ENCODE data around the gene GARS1. TPM values are rescaled to one million over a fixed set of nuclear protein-coding genes. Genes with fewer than 3 reads are reported as not detected.

GARS1 gene
- total RNA-seq, 1 donor from 2014 or later = 83.7 TPM

- no peak overlapping the region for H3K27ac ChIP-seq
- TF ChIP-seq POLR2AphosphoS5 (IDR thresholded peaks at IDR 0.05; ENCODE audit: insufficient read depth in 1 of 2, low read depth in 1 of 2) = no peak
- no peak for TF ChIP-seq POLR2A (IDR thresholded peaks at IDR 0.05)
- no peak for TF ChIP-seq CTCF (IDR thresholded peaks at IDR 0.05)
- no peaks in the 10 kb centered on the region for H3K36me3 ChIP-seq
- no peaks in the 10 kb centered on the region for H3K27me3 ChIP-seq
- H3K4me1 ChIP-seq = no peaks in the 10 kb centered on the region
- intact Hi-C loops (cut with DNase I) = no loop called here
- no peak overlapping the region for H3K4me3 ChIP-seq
- H3K9me3 ChIP-seq = no peaks in the 10 kb centered on the region
- no peak for DNase-seq (ENCODE audit: extremely low spot score in 2 of 2)
Observed at GRCh38 chr7:30642789-30643188, 48.1 kb downstream of the GARS1 start.

- DNase-seq (ENCODE audit: extremely low spot score in 2 of 2) = no peak
- no peaks in the 10 kb centered on the region for H3K36me3 ChIP-seq
- intact Hi-C loops (cut with DNase I) = no loop called here
- no peak overlapping the region for H3K4me3 ChIP-seq
- H3K4me1 ChIP-seq = no peaks in the 10 kb centered on the region
- H3K27ac ChIP-seq = no peak overlapping the region
- no peaks in the 10 kb centered on the region for H3K27me3 ChIP-seq
- H3K9me3 ChIP-seq = no peaks in the 10 kb centered on the region
- no peak for TF ChIP-seq CTCF (IDR thresholded peaks at IDR 0.05)
- TF ChIP-seq POLR2AphosphoS5 (IDR thresholded peaks at IDR 0.05; ENCODE audit: insufficient read depth in 1 of 2, low read depth in 1 of 2) = no peak
- no peak for TF ChIP-seq POLR2A (IDR thresholded peaks at IDR 0.05)
Observed at GRCh38 chr7:30644286-30644955, 49.7 kb downstream of the GARS1 start.

- no peaks in the 10 kb centered on the region for H3K4me1 ChIP-seq
- H3K27me3 ChIP-seq = no peaks in the 10 kb centered on the region
- no peak overlapping the region for H3K27ac ChIP-seq
- H3K9me3 ChIP-seq = no peaks in the 10 kb centered on the region
- no peaks in the 10 kb centered on the region for H3K36me3 ChIP-seq
- no peak overlapping the region for H3K4me3 ChIP-seq
- DNase-seq (ENCODE audit: extremely low spot score in 2 of 2) = no peak
- no peak for TF ChIP-seq POLR2AphosphoS5 (IDR thresholded peaks at IDR 0.05; ENCODE audit: insufficient read depth in 1 of 2, low read depth in 1 of 2)
- no peak for TF ChIP-seq CTCF (IDR thresholded peaks at IDR 0.05)
- no peak for TF ChIP-seq POLR2A (IDR thresholded peaks at IDR 0.05)
- intact Hi-C loops (cut with DNase I) = no loop called here
Observed at GRCh38 chr7:30645661-30646060, 51.0 kb downstream of the GARS1 start.

GRCh38 chr7:30646154-30646553 lies 51.5 kb downstream of the GARS1 start:
- peak in 1 of 2 donors; percentile 81 for DNase-seq (ENCODE audit: extremely low spot score in 2 of 2)
- Histone ChIP-seq H3K27ac (no peak overlapping the region), H3K4me3 (no peak overlapping the region), H3K9me3 (no peaks in the 10 kb centered on the region), H3K36me3 (no peaks in the 10 kb centered on the region), H3K4me1 (no peaks in the 10 kb centered on the region), H3K27me3 (no peaks in the 10 kb centered on the region)
- intact Hi-C loops (cut with DNase I) = no loop called here
- no peak for TF ChIP-seq POLR2AphosphoS5 (IDR thresholded peaks at IDR 0.05; ENCODE audit: insufficient read depth in 1 of 2, low read depth in 1 of 2)
- no peak for TF ChIP-seq CTCF (IDR thresholded peaks at IDR 0.05)
- TF ChIP-seq POLR2A (IDR thresholded peaks at IDR 0.05) = no peak

GRCh38 chr7:30647589-30648364 lies 53.1 kb downstream of the GARS1 start:
- peak in 1 of 2 donors; percentile 44 for DNase-seq (ENCODE audit: extremely low spot score in 2 of 2)
- no peak for TF ChIP-seq POLR2AphosphoS5 (IDR thresholded peaks at IDR 0.05; ENCODE audit: insufficient read depth in 1 of 2, low read depth in 1 of 2)
- TF ChIP-seq POLR2A (IDR thresholded peaks at IDR 0.05) = no peak
- no peak for TF ChIP-seq CTCF (IDR thresholded peaks at IDR 0.05)
- H3K4me3 ChIP-seq = no peak overlapping the region
- H3K4me1 ChIP-seq = no peaks in the 10 kb centered on the region
- intact Hi-C loops (cut with DNase I) = no loop called here
- H3K36me3 ChIP-seq = no peaks in the 10 kb centered on the region
- no peaks in the 10 kb centered on the region for H3K9me3 ChIP-seq
- no peak overlapping the region for H3K27ac ChIP-seq
- H3K27me3 ChIP-seq = no peaks in the 10 kb centered on the region
